T-cell (primary cell): ENCODE results near the gene ASB4. TPM values are rescaled to one million over a fixed set of nuclear protein-coding genes. Genes with fewer than 3 reads are reported as not detected.

Experiments
- ATAC-seq, 4 experiments: fragments of 200-7000 bp in 3 of 4; fragments of 150-1000 bp in 1 of 4; cut with Tn5 transposase; replicated peaks in 1 of 4; 1 replicate in 3 of 4; 2 replicates in 1 of 4; pipeline ENCODE4 v1.10.0; 2021; ENCODE audit warnings: moderate library complexity in 3 of 4, mild to moderate bottlenecking in 2 of 4, moderate number of reproducible peaks in 1 of 4
- CTCF ChIA-PET, 2 donors: fragments of 300-600 bp; sonication (Branson Sonifier 250); formaldehyde crosslinking; loops; one replicate each; lab custom pipeline; 2022; ENCODE audit warnings: antibody characterized with exemption in 2 of 2; lab: Charles Lee
- POLR2A ChIA-PET, 2 donors: fragments of 300-600 bp; sonication (Branson Sonifier 250); formaldehyde crosslinking; loops; one replicate each; lab custom pipeline; 2022; ENCODE audit warnings: antibody characterized with exemption in 2 of 2; lab: Charles Lee
- DNase-seq, 35 experiments: peaks; one replicate each; pipeline versions ENCODE4 v3.0.0 to v3.0.0-alpha.2; 2013 to 2023
- H3K27ac ChIP-seq: one replicate; pipeline ENCODE4 v1.5.1; 2013; ENCODE audit warnings: low read length
- H3K27me3 ChIP-seq, 2 experiments: replicated peaks in 1 of 2; 1 replicate in 1 of 2; 2 replicates in 1 of 2; pipeline versions ENCODE4 v1.6.1 to v1.7.0; 2013; ENCODE audit warnings: low read length in 1 of 2, mixed read lengths in 1 of 2; ENCODE audit not compliant: control insufficient read depth in 2 of 2, insufficient read depth in 2 of 2; ENCODE audit errors: extremely low read depth in 1 of 2
- H3K36me3 ChIP-seq, 2 donors: 1 replicate in 1 of 2; 2 replicates in 1 of 2; pipeline versions ENCODE4 v1.6.1 to v1.7.0; 2013; ENCODE audit warnings: low read length in 1 of 2; ENCODE audit not compliant: control insufficient read depth in 2 of 2, insufficient read depth in 1 of 2; ENCODE audit errors: extremely low read depth in 1 of 2
- H3K4me1 ChIP-seq, 2 experiments: 1 replicate in 1 of 2; 2 replicates in 1 of 2; pipeline versions ENCODE4 v1.6.1 to v1.7.0; 2013; ENCODE audit warnings: low read length in 2 of 2, mixed read lengths in 1 of 2; ENCODE audit not compliant: insufficient read depth in 2 of 2, control insufficient read depth in 1 of 2; ENCODE audit errors: extremely low read depth in 1 of 2
- H3K4me3 ChIP-seq, 2 donors: 1 replicate in 1 of 2; 2 replicates in 1 of 2; pipeline versions ENCODE4 v1.5.1 to v1.7.0; 2013; ENCODE audit warnings: mild to moderate bottlenecking in 2 of 2, low read length in 1 of 2, moderate library complexity in 1 of 2; ENCODE audit not compliant: control insufficient read depth in 1 of 2; ENCODE audit errors: extremely low read depth in 1 of 2
- H3K9me3 ChIP-seq: 2 replicates; pipeline ENCODE4 v1.7.0; 2013
- H3K27ac Mint-ChIP-seq, 2 donors: one replicate each; pipeline ENCODE4 v1.8.0; 2020 to 2021; ENCODE audit warnings: mild to moderate bottlenecking in 2 of 2, mixed read lengths in 2 of 2
- H3K27me3 Mint-ChIP-seq, 2 donors: one replicate each; pipeline ENCODE4 v1.8.0; 2021 to 2022; ENCODE audit warnings: mixed read lengths in 2 of 2
- H3K36me3 Mint-ChIP-seq: one replicate; pipeline ENCODE4 v1.8.0; 2021; ENCODE audit warnings: mixed read lengths
- H3K4me1 Mint-ChIP-seq, 3 donors: one replicate each; pipeline ENCODE4 v1.8.0; 2020 to 2022; ENCODE audit warnings: mixed read lengths in 3 of 3, mild to moderate bottlenecking in 1 of 3
- H3K4me3 Mint-ChIP-seq, 3 donors: one replicate each; pipeline ENCODE4 v1.8.0; 2020 to 2022; ENCODE audit warnings: mild to moderate bottlenecking in 3 of 3, mixed read lengths in 3 of 3, moderate library complexity in 3 of 3
- H3K9me3 Mint-ChIP-seq, 3 donors: one replicate each; pipeline ENCODE4 v1.8.0; 2020 to 2022; ENCODE audit warnings: mixed read lengths in 3 of 3
- WGBS: methylation state at CpG from one replicate; pipeline ENCODE4 v1.1.5; 2013; ENCODE audit warnings: missing lambda C conversion rate; ENCODE audit not compliant: insufficient coverage; 5-methylcytosine and 5-hydroxymethylcytosine counted together
- total RNA-seq, 35 experiments: library from RNA in 6 of 35; stranded (reverse) in 6 of 35; fragments of 120-200 nt in 1 of 35; gene quantifications; one replicate each; pipeline versions ENCODE4 v1.2.1 to v1.2.4 and lab custom pipeline; 2013 to 2026

The ASB4 gene
- total RNA-seq, 5 donors from 2014 or later (not counting 1 experiment from before 2014, with no cell fraction given): 0.09 TPM; not detected in 4

- no peaks in the 10 kb centered on the region for H3K9me3 ChIP-seq
- 87% methylated on average over 21 of the region's 23 CpGs for WGBS
- H3K36me3 Mint-ChIP-seq: no peaks in the 10 kb centered on the region
- no peaks in the 10 kb centered on the region for H3K4me1 Mint-ChIP-seq
- ChIA-PET CTCF (interaction anchor here in 1 of 2 donors (1.1 kb wide), 1 partner anchor 16 kb away, joined by 4 read pairs; no protein-coding TSS in a partner anchor), POLR2A (no interaction called here)
- ATAC-seq (no peak), DNase-seq (no peak)
- no peak overlapping the region for H3K27ac Mint-ChIP-seq
- no peaks in the 10 kb centered on the region for H3K9me3 Mint-ChIP-seq
- peaks cover 0 to 5% of the 10 kb centered on the region in 2 experiments for H3K27me3 ChIP-seq
- H3K27ac ChIP-seq: no peak overlapping the region
- no peaks in the 10 kb centered on the region for H3K4me1 ChIP-seq
- no peaks in the 10 kb centered on the region for H3K36me3 ChIP-seq
- H3K4me3 ChIP-seq: no peak overlapping the region
- H3K4me3 Mint-ChIP-seq: no peak overlapping the region
- H3K27me3 Mint-ChIP-seq: peaks cover 2 to 5% of the 10 kb centered on the region in 2 donors
Observed at GRCh38 chr7:95527776-95528250, 42.1 kb downstream of the ASB4 start.

DNA sequence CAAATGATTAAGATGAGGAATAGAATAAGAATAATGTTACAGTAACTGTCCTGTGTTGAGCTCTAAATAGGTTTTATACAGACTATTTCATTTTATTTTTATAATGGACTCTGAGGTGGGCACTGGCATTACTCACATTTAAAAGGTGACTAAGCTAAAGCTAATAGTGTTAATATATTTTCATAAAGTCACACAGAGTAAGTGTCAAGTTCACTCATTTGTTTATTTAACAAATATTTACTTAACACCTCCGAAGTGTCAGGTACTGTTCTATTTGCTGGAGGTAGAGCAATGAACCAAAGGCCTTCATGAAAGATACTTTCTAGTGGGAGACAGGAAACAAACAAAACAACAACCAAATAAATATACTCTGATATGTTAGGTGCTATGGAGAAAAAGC, 44.0 kb downstream of the ASB4 start:
- ChIA-PET CTCF (no interaction called here), POLR2A (no interaction called here)
- Mint-ChIP-seq H3K4me3 (no peak overlapping the region), H3K36me3 (no peaks in the 10 kb centered on the region), H3K27ac (no peak overlapping the region), H3K27me3 (peaks cover under 1 to 2% of the 10 kb centered on the region in 2 donors), H3K9me3 (no peaks in the 10 kb centered on the region), H3K4me1 (no peaks in the 10 kb centered on the region)
- H3K4me1 ChIP-seq: no peaks in the 10 kb centered on the region
- H3K36me3 ChIP-seq: no peaks in the 10 kb centered on the region
- no peak overlapping the region for H3K4me3 ChIP-seq
- peaks cover 0 to 7% of the 10 kb centered on the region in 2 experiments for H3K27me3 ChIP-seq
- no CpG with 5 or more reads among the region's 1 CpG for WGBS
- ATAC-seq (no peak), DNase-seq (no peak)
- no peak overlapping the region for H3K27ac ChIP-seq
- H3K9me3 ChIP-seq: no peaks in the 10 kb centered on the region

- DNase-seq (no peak), ATAC-seq (no peak)
- H3K36me3 ChIP-seq: no peaks in the 10 kb centered on the region
- no peak overlapping the region for H3K27ac Mint-ChIP-seq
- H3K4me1 ChIP-seq: no peaks in the 10 kb centered on the region
- peaks cover 0 to 7% of the 10 kb centered on the region in 2 experiments for H3K27me3 ChIP-seq
- CTCF ChIA-PET: interaction anchor here (0.5 to 0.6 kb wide), 2 partner anchors 20 to 173 kb away, joined by 3 read pairs; no protein-coding TSS in a partner anchor
- no peaks in the 10 kb centered on the region for H3K4me1 Mint-ChIP-seq
- 75% methylated on average over 1 of the region's 1 CpG for WGBS
- no peak overlapping the region for H3K27ac ChIP-seq
- H3K9me3 Mint-ChIP-seq: no peaks in the 10 kb centered on the region
- H3K36me3 Mint-ChIP-seq: no peaks in the 10 kb centered on the region
- POLR2A ChIA-PET: no interaction called here
- no peaks in the 10 kb centered on the region for H3K9me3 ChIP-seq
- H3K4me3 ChIP-seq: no peak overlapping the region
- no peak overlapping the region for H3K4me3 Mint-ChIP-seq
- H3K27me3 Mint-ChIP-seq: peaks cover 5 to 7% of the 10 kb centered on the region in 2 donors
Observed at GRCh38 chr7:95530881-95531280, 45.1 kb downstream of the ASB4 start.

- POLR2A ChIA-PET: no interaction called here
- H3K27me3 Mint-ChIP-seq: peaks cover 5 to 7% of the 10 kb centered on the region in 2 donors
- no peaks in the 10 kb centered on the region for H3K9me3 ChIP-seq
- CTCF ChIA-PET: no interaction called here
- H3K27me3 ChIP-seq: peaks cover 0 to 7% of the 10 kb centered on the region in 2 experiments
- H3K4me3 Mint-ChIP-seq: no peak overlapping the region
- no peak overlapping the region for H3K27ac ChIP-seq
- no peaks in the 10 kb centered on the region for H3K36me3 ChIP-seq
- WGBS: no CpG with 5 or more reads among the region's 3 CpGs
- H3K36me3 Mint-ChIP-seq: no peaks in the 10 kb centered on the region
- no peaks in the 10 kb centered on the region for H3K4me1 Mint-ChIP-seq
- H3K27ac Mint-ChIP-seq: no peak overlapping the region
- H3K4me1 ChIP-seq: no peaks in the 10 kb centered on the region
- H3K4me3 ChIP-seq: no peak overlapping the region
- H3K9me3 Mint-ChIP-seq: no peaks in the 10 kb centered on the region
- no peak for ATAC-seq
- DNase-seq: no peak
Observed at GRCh38 chr7:95531605-95532219, 46.0 kb downstream of the ASB4 start.

DNA sequence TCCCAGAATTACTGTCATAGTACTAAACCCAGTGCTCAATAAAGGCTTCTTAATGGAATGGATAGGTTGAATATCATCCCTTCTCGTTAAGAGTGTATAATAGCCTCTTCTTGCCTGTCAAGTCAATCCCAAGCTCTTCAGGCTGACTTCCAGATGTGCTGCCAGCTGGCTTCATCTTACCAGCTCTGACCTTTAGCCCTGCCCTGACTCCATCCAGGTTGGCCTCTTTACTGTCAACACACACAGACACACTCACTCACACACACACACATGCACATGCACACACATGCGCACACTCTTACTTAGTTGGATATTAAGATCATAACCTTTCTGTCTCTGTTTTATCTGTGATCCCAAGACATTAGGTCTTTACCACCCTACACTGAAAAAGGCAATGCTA, 49.1 kb downstream of the ASB4 start:
- Mint-ChIP-seq H3K36me3 (no peaks in the 10 kb centered on the region), H3K9me3 (no peaks in the 10 kb centered on the region), H3K27ac (no peak overlapping the region), H3K4me3 (no peak overlapping the region), H3K27me3 (peaks cover 5% of the 10 kb centered on the region in 2 donors), H3K4me1 (no peaks in the 10 kb centered on the region)
- Histone ChIP-seq H3K4me3 (no peak overlapping the region), H3K27me3 (peaks cover 0 to 2% of the 10 kb centered on the region in 2 experiments), H3K9me3 (no peaks in the 10 kb centered on the region), H3K27ac (no peak overlapping the region), H3K36me3 (no peaks in the 10 kb centered on the region), H3K4me1 (no peaks in the 10 kb centered on the region)
- DNase-seq: no peak
- ATAC-seq: no peak
- POLR2A ChIA-PET: no interaction called here
- CTCF ChIA-PET: no interaction called here
- WGBS: 89% methylated on average over 1 of the region's 2 CpGs

DNA sequence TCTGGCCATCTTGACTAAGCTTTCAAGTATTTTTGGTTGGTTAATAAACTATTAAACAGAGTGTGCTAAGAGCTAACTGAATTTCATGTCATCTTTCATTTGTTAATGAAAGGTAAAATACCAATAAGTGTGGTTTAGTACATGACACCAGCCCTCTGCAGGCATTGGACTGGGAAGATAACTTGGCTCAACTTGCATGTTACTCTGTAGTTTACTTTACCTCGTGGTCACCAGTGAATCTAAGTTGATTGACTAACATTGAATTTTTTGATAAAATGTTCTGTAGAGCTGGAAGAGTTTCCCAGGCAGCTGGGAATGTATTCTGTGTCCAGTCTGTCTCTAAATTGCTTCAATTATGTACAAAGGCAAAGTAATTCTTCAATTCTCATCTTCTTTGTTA, 49.9 kb downstream of the ASB4 start:
- H3K27ac ChIP-seq: no peak overlapping the region
- H3K4me1 ChIP-seq: no peaks in the 10 kb centered on the region
- H3K4me3 Mint-ChIP-seq: no peak overlapping the region
- ChIA-PET CTCF (no interaction called here), POLR2A (no interaction called here)
- peaks cover 0 to 2% of the 10 kb centered on the region in 2 experiments for H3K27me3 ChIP-seq
- DNase-seq (no peak), ATAC-seq (no peak)
- no peak overlapping the region for H3K27ac Mint-ChIP-seq
- H3K27me3 Mint-ChIP-seq: peaks cover 5 to 12% of the 10 kb centered on the region in 2 donors
- no peaks in the 10 kb centered on the region for H3K36me3 Mint-ChIP-seq
- 40% methylated on average over 1 of the region's 1 CpG for WGBS
- no peaks in the 10 kb centered on the region for H3K36me3 ChIP-seq
- no peak overlapping the region for H3K4me3 ChIP-seq
- no peaks in the 10 kb centered on the region for H3K9me3 ChIP-seq
- H3K9me3 Mint-ChIP-seq: no peaks in the 10 kb centered on the region
- H3K4me1 Mint-ChIP-seq: no peaks in the 10 kb centered on the region
